Activated T-helper 1 cell treated with anti-CD3 and anti-CD28 coated beads, Interleukin-12 subunit alpha, Interleukin-12 subunit beta, Interleukin-2, Interleukin-4 antibody, amounts not matched to agents 30 ng/mL and 10 ng/mL and 1 ng/mL, durations not matched to agents 14 hours and 24 hours and 36 hours (primary cell): Measurements from ENCODE around the gene CISH. TPM values are rescaled to one million over a fixed set of nuclear protein-coding genes. Genes with fewer than 3 reads are reported as not detected.

Experiments
- DNase-seq: peaks from one replicate; pipeline ENCODE4 v3.0.0; 2021; ENCODE audit warnings: low spot score
- H3K27ac Mint-ChIP-seq: one replicate; pipeline ENCODE4 v1.8.0; 2021; ENCODE audit warnings: mild to moderate bottlenecking, mixed read lengths
- H3K27me3 Mint-ChIP-seq: one replicate; pipeline ENCODE4 v1.8.0; 2022; ENCODE audit warnings: mild to moderate bottlenecking, moderate library complexity, mixed read lengths; ENCODE audit not compliant: insufficient read depth
- H3K36me3 Mint-ChIP-seq: one replicate; pipeline ENCODE4 v1.8.0; 2021; ENCODE audit warnings: low read depth, mixed read lengths
- H3K4me1 Mint-ChIP-seq: one replicate; pipeline ENCODE4 v1.8.0; 2021; ENCODE audit warnings: low read depth, mixed read lengths
- H3K4me3 Mint-ChIP-seq: one replicate; pipeline ENCODE4 v1.8.0; 2021; ENCODE audit warnings: mild to moderate bottlenecking, moderate library complexity, mixed read lengths
- H3K9me3 Mint-ChIP-seq: one replicate; pipeline ENCODE4 v1.8.0; 2021; ENCODE audit warnings: mixed read lengths
- intact Hi-C: fragments of 100-400 bp; cut with micrococcal nuclease; formaldehyde crosslinking; loops from one replicate; pipeline ENCODE4 v1.15.1; 2024
- total RNA-seq: library from RNA; stranded (reverse); gene quantifications from 2 replicates; pipeline ENCODE4 v1.2.3, GENCODE V29; 2022

The CISH gene
- total RNA-seq, 1 donor from 2014 or later = 334 TPM

GRCh38 chr3:50630877-50631276 lies 19.3 kb upstream of the CISH start:
- intact Hi-C loops = no loop called here
- no peak overlapping the region for H3K4me3 Mint-ChIP-seq
- H3K4me1 Mint-ChIP-seq = peaks cover 90% of the 10 kb centered on the region

GRCh38 chr3:50630394-50630793 lies 18.8 kb upstream of the CISH start:
- intact Hi-C loops = no loop called here
- H3K27me3 Mint-ChIP-seq = no peaks in the 10 kb centered on the region
- H3K4me1 Mint-ChIP-seq = peaks cover 90% of the 10 kb centered on the region

More at GRCh38 chr3:50630877-50631276, 19.3 kb upstream of the CISH start:
- Mint-ChIP-seq H3K27me3 (no peaks in the 10 kb centered on the region), H3K36me3 (peaks cover 34% of the 10 kb centered on the region), H3K9me3 (no peaks in the 10 kb centered on the region), H3K27ac (peak overlapping the region; percentile 87)
- no peak for DNase-seq

GRCh38 chr3:50628601-50629000 lies 17.0 kb upstream of the CISH start:
- Mint-ChIP-seq H3K4me1 (peaks cover 96% of the 10 kb centered on the region), H3K9me3 (no peaks in the 10 kb centered on the region)

More at GRCh38 chr3:50630394-50630793, 18.8 kb upstream of the CISH start:
- H3K36me3 Mint-ChIP-seq = peaks cover 34% of the 10 kb centered on the region
- no peak for DNase-seq
- H3K4me3 Mint-ChIP-seq = no peak overlapping the region
- H3K27ac Mint-ChIP-seq = peak overlapping the region; percentile 87
- H3K9me3 Mint-ChIP-seq = no peaks in the 10 kb centered on the region

DNA sequence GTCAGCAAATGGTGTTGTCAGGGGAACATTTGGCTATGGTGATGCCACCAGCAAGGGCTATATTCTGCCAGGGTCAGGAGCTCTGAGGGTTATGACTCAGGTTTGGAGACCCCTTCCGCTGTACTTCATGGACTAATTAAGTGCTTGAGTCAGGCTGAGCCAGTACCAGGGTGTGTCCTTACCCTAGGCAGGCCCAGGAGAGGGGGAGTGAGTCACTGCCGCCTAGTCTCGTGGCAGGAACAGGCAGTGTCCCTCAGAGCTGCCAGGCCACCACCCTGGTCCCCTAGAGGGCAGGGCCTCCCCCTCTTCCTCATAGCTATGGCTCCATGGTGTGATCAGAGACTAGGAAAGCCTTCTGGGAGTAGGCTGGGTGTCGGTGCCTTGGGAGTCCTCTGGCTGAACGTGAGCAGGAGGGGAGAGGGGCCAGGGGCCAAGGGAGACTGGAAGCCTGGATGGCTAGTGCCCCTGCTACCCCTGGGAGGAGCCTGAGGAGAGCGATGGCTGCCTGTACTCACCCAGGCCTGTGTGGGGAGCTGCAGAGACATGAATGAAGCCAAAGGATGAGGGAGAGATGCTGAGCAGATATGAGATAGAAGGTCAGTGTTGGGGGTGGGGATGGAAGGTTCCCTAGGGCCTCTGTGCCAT lies 16.0 kb upstream of the CISH start:
- no peak for DNase-seq
- intact Hi-C loops = no loop called here
- no peaks in the 10 kb centered on the region for H3K9me3 Mint-ChIP-seq
- H3K27ac Mint-ChIP-seq = peak overlapping the region; percentile 72
- H3K4me3 Mint-ChIP-seq = peak overlapping the region; percentile 37
- peaks cover 46% of the 10 kb centered on the region for H3K36me3 Mint-ChIP-seq
- peaks cover 96% of the 10 kb centered on the region for H3K4me1 Mint-ChIP-seq
- peaks cover 1% of the 10 kb centered on the region for H3K27me3 Mint-ChIP-seq

More at GRCh38 chr3:50628601-50629000, 17.0 kb upstream of the CISH start:
- Mint-ChIP-seq H3K4me3 (peak overlapping the region; percentile 9), H3K36me3 (peaks cover 40% of the 10 kb centered on the region), H3K27me3 (peaks cover 1% of the 10 kb centered on the region), H3K27ac (peak overlapping the region; percentile 73)
- DNase-seq = no peak
- intact Hi-C loops = no loop called here

GRCh38 chr3:50626401-50626800 lies 14.8 kb upstream of the CISH start:
- Mint-ChIP-seq H3K27me3 (peaks cover 1% of the 10 kb centered on the region), H3K27ac (peak overlapping the region; percentile 29), H3K9me3 (no peaks in the 10 kb centered on the region), H3K36me3 (peaks cover 45% of the 10 kb centered on the region), H3K4me1 (peaks cover 92% of the 10 kb centered on the region), H3K4me3 (no peak overlapping the region)
- intact Hi-C loops = no loop called here
- DNase-seq = no peak

DNA sequence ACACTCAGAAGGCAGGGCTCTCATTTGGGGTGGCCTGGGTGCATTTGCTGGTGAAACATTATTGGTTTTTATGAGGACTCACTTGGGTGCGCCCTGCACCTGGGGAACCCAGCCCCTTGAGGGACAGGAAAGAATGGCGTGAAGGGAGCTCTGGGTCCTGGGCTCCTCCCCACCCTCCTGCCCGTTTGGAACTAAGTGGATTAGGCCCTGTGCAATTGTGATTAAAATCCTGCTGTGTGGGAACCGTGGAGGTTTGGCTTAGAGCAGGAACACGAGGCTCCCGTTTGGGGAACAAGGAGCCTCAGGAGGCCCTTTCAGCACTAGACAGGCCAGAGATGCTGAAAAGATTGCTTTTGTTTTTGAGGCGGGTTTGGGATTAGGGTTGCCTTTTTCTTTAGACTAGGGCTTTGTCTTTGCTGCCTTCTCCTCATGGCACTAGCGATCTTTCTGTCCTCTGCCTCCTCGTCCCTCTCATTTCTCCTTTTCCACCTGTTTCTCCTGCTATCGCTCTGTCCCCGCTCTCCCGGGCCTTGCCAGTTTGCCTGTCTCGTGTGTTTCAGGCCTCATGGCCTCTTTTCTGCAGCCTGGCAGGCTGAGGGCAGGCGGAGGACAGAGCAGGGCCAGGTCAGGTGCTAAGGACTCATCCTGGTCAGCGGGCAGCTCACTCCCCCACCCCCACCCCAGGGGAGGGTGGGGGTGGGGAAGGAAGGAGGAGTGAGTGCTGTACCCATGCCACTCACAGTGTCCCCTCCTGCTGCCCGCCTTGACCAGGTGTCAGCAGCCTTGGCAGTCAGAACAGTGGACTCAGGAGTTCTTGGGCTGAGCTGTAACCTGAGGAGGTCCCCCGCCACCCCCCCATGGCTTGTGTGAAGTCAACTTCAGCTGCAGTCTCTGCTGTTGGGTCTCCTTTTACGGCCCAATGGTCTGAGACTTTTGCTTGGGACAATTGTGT lies 13.9 kb upstream of the CISH start:
- no peak for DNase-seq
- no peaks in the 10 kb centered on the region for H3K9me3 Mint-ChIP-seq
- H3K4me3 Mint-ChIP-seq = peak overlapping the region; percentile 65
- peaks cover 42% of the 10 kb centered on the region for H3K36me3 Mint-ChIP-seq
- intact Hi-C loops = no loop called here
- peak overlapping the region; percentile 12 for H3K27ac Mint-ChIP-seq
- H3K4me1 Mint-ChIP-seq = peaks cover 90% of the 10 kb centered on the region
- peaks cover 1% of the 10 kb centered on the region for H3K27me3 Mint-ChIP-seq

DNA sequence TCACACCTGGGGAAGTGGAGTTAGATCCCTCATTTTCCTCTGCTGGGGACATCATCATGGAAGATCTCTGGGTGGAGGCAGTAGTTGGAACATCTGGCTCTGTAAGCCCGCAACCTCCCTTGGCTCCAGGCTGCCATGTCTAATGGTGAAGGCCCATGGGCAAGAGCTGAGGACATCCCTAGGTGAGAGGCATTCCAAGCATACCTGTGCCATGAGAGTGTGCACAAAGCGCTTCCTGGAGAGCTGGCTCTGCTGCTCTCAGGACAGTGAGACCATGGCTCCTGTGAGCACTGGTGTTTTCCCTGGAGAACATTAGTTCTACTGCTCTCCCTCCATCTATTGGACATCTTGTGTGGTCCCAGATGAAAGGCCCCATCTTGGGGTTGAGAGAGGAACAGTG lies 13.1 kb upstream of the CISH start:
- Mint-ChIP-seq H3K9me3 (no peaks in the 10 kb centered on the region), H3K4me3 (peak overlapping the region; percentile 65), H3K4me1 (peaks cover 90% of the 10 kb centered on the region), H3K27me3 (peaks cover 1% of the 10 kb centered on the region), H3K27ac (peak overlapping the region; percentile 93), H3K36me3 (peaks cover 48% of the 10 kb centered on the region)
- no peak for DNase-seq
- intact Hi-C loops = loop anchor here (1.0 kb wide), 3 partner anchors 8 to 28 kb away; no protein-coding TSS in a partner anchor

GRCh38 chr3:50623840-50624474 lies 12.4 kb upstream of the CISH start:
- peaks cover 55% of the 10 kb centered on the region for H3K36me3 Mint-ChIP-seq
- peaks cover 90% of the 10 kb centered on the region for H3K4me1 Mint-ChIP-seq
- intact Hi-C loops = loop anchor here (1.0 kb wide), 3 partner anchors 8 to 28 kb away; no protein-coding TSS in a partner anchor
- no peak for DNase-seq
- H3K27me3 Mint-ChIP-seq = peaks cover 1% of the 10 kb centered on the region
- H3K27ac Mint-ChIP-seq = peak overlapping the region; percentile 93
- H3K4me3 Mint-ChIP-seq = peak overlapping the region; percentile 65
- no peaks in the 10 kb centered on the region for H3K9me3 Mint-ChIP-seq

GRCh38 chr3:50622881-50623280 lies 11.3 kb upstream of the CISH start:
- Mint-ChIP-seq H3K27me3 (peaks cover 1% of the 10 kb centered on the region), H3K9me3 (no peaks in the 10 kb centered on the region), H3K4me3 (peak overlapping the region; percentile 55), H3K27ac (peak overlapping the region; percentile 81), H3K36me3 (peaks cover 55% of the 10 kb centered on the region), H3K4me1 (peaks cover 82% of the 10 kb centered on the region)
- intact Hi-C loops = no loop called here
- DNase-seq = no peak

GRCh38 chr3:50620820-50621219 lies 9.2 kb upstream of the CISH start:
- H3K4me3 Mint-ChIP-seq = peak overlapping the region; percentile 93
- H3K9me3 Mint-ChIP-seq = no peaks in the 10 kb centered on the region
- DNase-seq = no peak
- peak overlapping the region; percentile 89 for H3K27ac Mint-ChIP-seq
- intact Hi-C loops = no loop called here
- H3K27me3 Mint-ChIP-seq = peaks cover 1% of the 10 kb centered on the region
- peaks cover 42% of the 10 kb centered on the region for H3K36me3 Mint-ChIP-seq
- peaks cover 74% of the 10 kb centered on the region for H3K4me1 Mint-ChIP-seq

- no peaks in the 10 kb centered on the region for H3K9me3 Mint-ChIP-seq
- peaks cover 1% of the 10 kb centered on the region for H3K27me3 Mint-ChIP-seq
- peak overlapping the region; percentile 93 for H3K4me3 Mint-ChIP-seq
- peak overlapping the region; percentile 89 for H3K27ac Mint-ChIP-seq
- H3K36me3 Mint-ChIP-seq = peaks cover 42% of the 10 kb centered on the region
- intact Hi-C loops = no loop called here
- DNase-seq = no peak
- H3K4me1 Mint-ChIP-seq = peaks cover 75% of the 10 kb centered on the region
Measured at GRCh38 chr3:50620420-50620819, 8.8 kb upstream of the CISH start.

- Mint-ChIP-seq H3K9me3 (no peaks in the 10 kb centered on the region), H3K36me3 (peaks cover 39% of the 10 kb centered on the region), H3K27ac (peak overlapping the region; percentile 89), H3K4me3 (peak overlapping the region; percentile 93), H3K4me1 (peaks cover 70% of the 10 kb centered on the region), H3K27me3 (no peaks in the 10 kb centered on the region)
- intact Hi-C loops = loop anchor here (2.0 kb wide), 5 partner anchors 15 to 1053 kb away; partner anchors contain the start of genes DOCK3 and TEX264
- DNase-seq = no peak
Measured at GRCh38 chr3:50617911-50618481, 6.4 kb upstream of the CISH start.
